ENCODE data around the gene NRTN.

GRCh38 chr19:5803752-5804515 lies 933 bp upstream of the NRTN start:
- no peak for TF ChIP-seq POLR2A (IDR thresholded peaks at IDR 0.05)
- TF ChIP-seq, protein P1, sequence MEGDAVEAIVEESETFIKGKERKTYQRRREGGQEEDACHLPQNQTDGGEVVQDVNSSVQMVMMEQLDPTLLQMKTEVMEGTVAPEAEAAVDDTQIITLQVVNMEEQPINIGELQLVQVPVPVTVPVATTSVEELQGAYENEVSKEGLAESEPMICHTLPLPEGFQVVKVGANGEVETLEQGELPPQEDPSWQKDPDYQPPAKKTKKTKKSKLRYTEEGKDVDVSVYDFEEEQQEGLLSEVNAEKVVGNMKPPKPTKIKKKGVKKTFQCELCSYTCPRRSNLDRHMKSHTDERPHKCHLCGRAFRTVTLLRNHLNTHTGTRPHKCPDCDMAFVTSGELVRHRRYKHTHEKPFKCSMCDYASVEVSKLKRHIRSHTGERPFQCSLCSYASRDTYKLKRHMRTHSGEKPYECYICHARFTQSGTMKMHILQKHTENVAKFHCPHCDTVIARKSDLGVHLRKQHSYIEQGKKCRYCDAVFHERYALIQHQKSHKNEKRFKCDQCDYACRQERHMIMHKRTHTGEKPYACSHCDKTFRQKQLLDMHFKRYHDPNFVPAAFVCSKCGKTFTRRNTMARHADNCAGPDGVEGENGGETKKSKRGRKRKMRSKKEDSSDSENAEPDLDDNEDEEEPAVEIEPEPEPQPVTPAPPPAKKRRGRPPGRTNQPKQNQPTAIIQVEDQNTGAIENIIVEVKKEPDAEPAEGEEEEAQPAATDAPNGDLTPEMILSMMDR (IDR thresholded peaks at IDR 0.05): peak; percentile 66 to 98 (median 94)

Data from esophagus squamous epithelium (tissue), 4 donors.